Gastrocnemius medialis (tissue), 4 donors: ENCODE data around the gene NDUFA9.

Experiments
- POLR2A ChIP-seq, 2 donors: fragments of 450-650 bp; IDR thresholded peaks; one replicate each; pipeline ENCODE4 v1.6.1; 2017; ENCODE audit warnings: antibody characterized with exemption in 2 of 2, mild to moderate bottlenecking in 2 of 2, moderate library complexity in 2 of 2
- TF ChIP-seq, protein P1 (sequence below), 5 experiments: fragments of 450-650 bp in 3 of 5; fragments of 200-600 bp in 2 of 5; sonication (generic) in 2 of 5; IDR thresholded peaks in 4 of 5; conservative IDR thresholded peaks in 1 of 5; 1 replicate in 4 of 5; 2 replicates in 1 of 5; pipeline ENCODE4 v1.5.1; 2016 to 2019; ENCODE audit warnings: antibody characterized with exemption in 5 of 5, mild to moderate bottlenecking in 3 of 5, moderate library complexity in 3 of 5

DNA sequence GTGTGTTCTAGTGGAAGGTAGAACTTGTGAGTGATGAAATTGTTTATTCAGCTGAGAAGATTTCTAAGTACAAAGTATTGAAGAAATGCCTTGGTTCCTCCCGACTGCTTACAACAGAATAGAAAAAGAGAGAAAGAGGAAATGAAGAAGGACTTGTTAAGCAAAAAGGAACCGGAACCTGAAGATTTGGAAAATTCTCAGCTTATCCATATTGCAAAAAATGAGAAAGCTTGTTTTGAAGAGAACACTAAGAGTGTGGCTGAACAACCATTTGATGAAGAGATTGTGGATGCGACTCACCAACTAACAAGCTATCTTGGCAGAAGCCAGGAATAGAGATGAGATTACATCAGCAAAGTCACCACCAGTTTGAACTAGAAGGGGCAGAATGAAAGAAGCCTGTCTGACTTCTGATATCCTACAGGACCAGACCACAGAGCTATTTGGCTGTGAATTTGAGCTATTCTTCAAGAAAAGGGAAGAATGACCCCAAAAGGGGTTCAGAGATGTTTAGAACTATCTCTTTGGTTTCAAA, 15.1 kb downstream of the NDUFA9 start:
- TF ChIP-seq POLR2A (IDR thresholded peaks at IDR 0.05) = no peak
- TF ChIP-seq, protein P1, sequence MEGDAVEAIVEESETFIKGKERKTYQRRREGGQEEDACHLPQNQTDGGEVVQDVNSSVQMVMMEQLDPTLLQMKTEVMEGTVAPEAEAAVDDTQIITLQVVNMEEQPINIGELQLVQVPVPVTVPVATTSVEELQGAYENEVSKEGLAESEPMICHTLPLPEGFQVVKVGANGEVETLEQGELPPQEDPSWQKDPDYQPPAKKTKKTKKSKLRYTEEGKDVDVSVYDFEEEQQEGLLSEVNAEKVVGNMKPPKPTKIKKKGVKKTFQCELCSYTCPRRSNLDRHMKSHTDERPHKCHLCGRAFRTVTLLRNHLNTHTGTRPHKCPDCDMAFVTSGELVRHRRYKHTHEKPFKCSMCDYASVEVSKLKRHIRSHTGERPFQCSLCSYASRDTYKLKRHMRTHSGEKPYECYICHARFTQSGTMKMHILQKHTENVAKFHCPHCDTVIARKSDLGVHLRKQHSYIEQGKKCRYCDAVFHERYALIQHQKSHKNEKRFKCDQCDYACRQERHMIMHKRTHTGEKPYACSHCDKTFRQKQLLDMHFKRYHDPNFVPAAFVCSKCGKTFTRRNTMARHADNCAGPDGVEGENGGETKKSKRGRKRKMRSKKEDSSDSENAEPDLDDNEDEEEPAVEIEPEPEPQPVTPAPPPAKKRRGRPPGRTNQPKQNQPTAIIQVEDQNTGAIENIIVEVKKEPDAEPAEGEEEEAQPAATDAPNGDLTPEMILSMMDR (IDR thresholded peaks at IDR 0.05 in 4 of 5, conservative IDR thresholded peaks at IDR 0.05 in 1 of 5) = no peak
